A549 (cell line): ENCODE measurements around the gene NELFB. TPM values are rescaled to one million over a fixed set of nuclear protein-coding genes. Genes with fewer than 3 reads are reported as not detected.
A peak's percentile ranks its signal among the peaks of the same experiment; 100 is the strongest.

ENCODE experiments used
- ATAC-seq, 2 experiments: fragments of 200-7000 bp in 1 of 2; fragments of >200 bp in 1 of 2; cut with Nextera tagmentation in 1 of 2; cut with Tn5 transposase in 1 of 2; 3 replicates each; pipeline versions ENCODE4 v1.8.0 to v1.9.1; 2018 to 2020; ENCODE audit warnings: mild to moderate bottlenecking in 1 of 2, moderate library complexity in 1 of 2
- CTCF ChIA-PET: fragments of 300-600 bp; sonication (Branson Sonifier 250); formaldehyde crosslinking; extraction: SDS; loops from one replicate; lab custom pipeline; 2021; ENCODE audit warnings: antibody characterized with exemption, inconsistent platforms; lab: Yijun Ruan, JAX
- POLR2A ChIA-PET: fragments of 350-600 bp; formaldehyde crosslinking; extraction: SDS; loops from one replicate; lab custom pipeline; 2021; ENCODE audit warnings: antibody characterized with exemption, inconsistent platforms; lab: Yijun Ruan, JAX
- DNase-seq, 2 experiments: peaks; one replicate each; pipeline versions ENCODE4 v3.0.0 to v3.0.0-alpha.2; 2011 to 2016; ENCODE audit warnings: low read depth in 1 of 2, low spot score in 1 of 2
- FAIRE-seq: peaks from 2 replicates; lab custom pipeline; 2011; peaks lifted over from hg19 to GRCh38; lab: Jason Lieb, UNC
- H3K27ac ChIP-seq, 2 experiments: fragments of >200 bp; sonication (Bioruptor Twin); formaldehyde crosslinking; 3 replicates each; pipeline ENCODE4 v1.5.1; 2016 to 2017
- H3K4me1 ChIP-seq: fragments of >200 bp; sonication (Bioruptor Twin); formaldehyde crosslinking; 3 replicates; pipeline ENCODE4 v1.6.1; 2016
- H3K4me2 ChIP-seq: fragments of >200 bp; sonication (Bioruptor Twin); formaldehyde crosslinking; 3 replicates; pipeline ENCODE4 v1.6.1; 2016
- H3K4me3 ChIP-seq: fragments of >200 bp; sonication (Bioruptor Twin); formaldehyde crosslinking; 3 replicates; pipeline ENCODE4 v1.5.1; 2016
- H3K9me3 ChIP-seq: fragments of >200 bp; sonication (Bioruptor Twin); formaldehyde crosslinking; 3 replicates; pipeline ENCODE4 v1.6.1; 2016
- ATOH8 ChIP-seq: fragments of 250-450 bp; sonication (Bioruptor Pico); IDR thresholded peaks from 2 replicates; pipeline ENCODE4 v1.5.0; 2020; ENCODE audit warnings: low read depth, mild to moderate bottlenecking, moderate library complexity
- ESRRA ChIP-seq: fragments of 150-350 bp; IDR thresholded peaks from 2 replicates; pipeline ENCODE4 v1.6.1; 2014; ENCODE audit warnings: mild to moderate bottlenecking, low read length, borderline replicate concordance
- FOSL2 ChIP-seq, 2 experiments: fragments of 450-650 bp in 1 of 2; fragments of >200 bp in 1 of 2; sonication (Bioruptor Twin) in 1 of 2; formaldehyde crosslinking; IDR thresholded peaks; 2 replicates each; pipeline versions ENCODE4 v1.5.0 to v1.6.1; 2016 to 2020; ENCODE audit warnings: mild to moderate bottlenecking in 1 of 2, moderate library complexity in 1 of 2
- FOXS1 ChIP-seq: fragments of 250-450 bp; sonication (Bioruptor Pico); IDR thresholded peaks from 2 replicates; pipeline ENCODE4 v1.5.0; 2020; ENCODE audit warnings: mild to moderate bottlenecking, moderate library complexity
- GATA3 ChIP-seq: IDR thresholded peaks from 2 replicates; pipeline ENCODE4 v1.6.1; 2012; ENCODE audit warnings: borderline replicate concordance
- HOXA7 ChIP-seq: fragments of 250-450 bp; sonication (Bioruptor Pico); IDR thresholded peaks from 2 replicates; pipeline ENCODE4 v1.5.0; 2020; ENCODE audit warnings: mild to moderate bottlenecking, moderate library complexity
- MAZ ChIP-seq: fragments of 150-350 bp; IDR thresholded peaks from 2 replicates; pipeline ENCODE4 v1.6.1; 2014; ENCODE audit warnings: antibody characterized with exemption, low read depth, low read length, borderline replicate concordance
- MYC ChIP-seq: IDR thresholded peaks from 2 replicates; pipeline ENCODE4 v1.6.1; 2012; ENCODE audit warnings: mild to moderate bottlenecking, inconsistent platforms, low read length, improper control_type of control experiment, borderline replicate concordance
- NPAS2 ChIP-seq: fragments of 250-450 bp; sonication (Bioruptor Pico); IDR thresholded peaks from 2 replicates; pipeline ENCODE4 v1.8.0; 2022; ENCODE audit warnings: mild to moderate bottlenecking, moderate library complexity, borderline replicate concordance
- NR3C1 ChIP-seq: fragments of >200 bp; sonication (Bioruptor Twin); formaldehyde crosslinking; IDR thresholded peaks from 3 replicates; pipeline ENCODE4 v1.6.1; 2017
- POLR2A ChIP-seq: IDR thresholded peaks from 2 replicates; pipeline ENCODE4 v1.6.1; 2012; ENCODE audit warnings: mild to moderate bottlenecking, low read length
- RAD21 ChIP-seq, 2 experiments: fragments of >200 bp in 1 of 2; sonication (Bioruptor Twin) in 1 of 2; formaldehyde crosslinking in 1 of 2; IDR thresholded peaks in 1 of 2; conservative IDR thresholded peaks in 1 of 2; 2 replicates in 1 of 2; 3 replicates in 1 of 2; pipeline ENCODE4 v1.6.1; 2012 to 2018; ENCODE audit warnings: inconsistent platforms in 1 of 2
- RNF2 ChIP-seq: fragments of 200-600 bp; sonication (generic); IDR thresholded peaks from 2 replicates; pipeline ENCODE4 v1.6.1; 2016; ENCODE audit warnings: low read depth, mild to moderate bottlenecking, antibody characterized with exemption, moderate library complexity, borderline replicate concordance
- SMC3 ChIP-seq: fragments of >200 bp; sonication (Bioruptor Twin); formaldehyde crosslinking; IDR thresholded peaks from 3 replicates; pipeline ENCODE4 v1.6.1; 2018; ENCODE audit warnings: inconsistent platforms
- ZFP36 ChIP-seq: fragments of 450-650 bp; IDR thresholded peaks from 2 replicates; pipeline ENCODE4 v1.6.1; 2014; ENCODE audit warnings: borderline replicate concordance; ENCODE audit not compliant: partially characterized antibody
- ZSCAN20 ChIP-seq: fragments of 250-450 bp; sonication (Bioruptor Pico); IDR thresholded peaks from 2 replicates; pipeline ENCODE4 v1.8.0; 2022; ENCODE audit warnings: mild to moderate bottlenecking, moderate library complexity
- WGBS: methylation state at CpG from one replicate; pipeline ENCODE4 v1.1.6; 2017; ENCODE audit errors: missing lambda C conversion rate; 5-methylcytosine and 5-hydroxymethylcytosine counted together
- polyA plus RNA-seq, 4 experiments: library from polyadenylated mRNA; depleted of rRNA in 3 of 4; stranded (reverse); fragments of >200 nt; fragmentation: RNase III in 1 of 4; extraction: RNeasy Plus Mini Kit Qiagen cat#74134 plus additional on column Dnase treatment in 1 of 4; gene quantifications; 2 replicates in 3 of 4; 3 replicates in 1 of 4; pipeline ENCODE4 v1.2.3, GENCODE V29; 2011 to 2017
- TF ChIP-seq, protein P1 (sequence below): IDR thresholded peaks from 2 replicates; pipeline ENCODE4 v1.6.1; 2012
- TF ChIP-seq, protein P2 (sequence below): fragments of >200 bp; sonication (Bioruptor Twin); formaldehyde crosslinking; IDR thresholded peaks from 3 replicates; pipeline ENCODE4 v1.5.1; 2016

The NELFB gene
- polyA plus RNA-seq, 2 of the 4 experiments (the other 2 are of a cell fraction) = 31.8 to 45.3 TPM

DNA sequence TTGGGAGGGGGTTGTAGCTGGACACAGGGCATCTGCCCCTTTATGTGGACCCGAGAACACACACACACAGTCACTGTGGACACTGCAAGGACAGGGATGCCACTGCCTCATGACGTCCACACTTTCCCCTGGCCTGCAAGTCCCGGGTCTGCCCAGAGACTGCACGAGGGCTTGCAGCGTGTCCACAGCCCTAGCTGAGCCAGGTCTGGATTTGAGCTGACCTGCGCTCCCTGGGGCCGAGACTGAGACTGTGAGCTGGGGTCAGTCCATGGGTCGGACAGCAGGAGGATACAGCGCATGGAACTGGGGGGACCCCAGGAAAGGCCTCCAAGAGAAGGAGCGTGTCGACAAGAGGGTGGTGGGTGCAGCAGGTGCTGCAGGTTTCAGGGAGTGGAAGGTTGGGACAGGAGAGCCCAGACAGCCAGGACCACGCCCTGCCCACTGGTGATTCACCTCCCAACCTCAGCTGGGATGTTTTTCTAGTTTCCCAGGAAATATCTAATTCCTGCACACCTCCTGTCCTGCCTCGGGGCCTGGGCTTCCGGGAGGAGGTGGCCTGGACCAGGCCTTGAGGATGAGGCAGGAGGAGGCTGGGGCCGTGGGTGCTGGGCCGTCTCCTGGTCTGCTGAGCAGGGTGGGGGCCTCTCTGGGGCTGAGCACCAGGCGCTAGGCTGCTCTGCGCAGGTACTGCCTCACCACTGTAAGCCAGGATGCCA, 28.6 kb upstream of the NELFB start:
- H3K4me1 ChIP-seq = peaks cover 68% of the 10 kb centered on the region
- TF ChIP-seq ZFP36 = peak; percentile 55
- 0 out of 2 replicates have a peak, but pooled peaks have one; percentile 9 for TF ChIP-seq POLR2A
- no peak for TF ChIP-seq RNF2
- no peak for TF ChIP-seq FOXS1 (CRISPR knock-in tag)
- no peak for TF ChIP-seq FOSL2 (IDR thresholded peaks at IDR 0.05)
- peak; percentile 16; the same call in 1 of the 2 replicates for TF ChIP-seq FOSL2 (CRISPR knock-in tag; IDR thresholded peaks at IDR 0.05)
- TF ChIP-seq NR3C1 = no peak
- CTCF ChIA-PET = interaction anchor here (0.6 to 10.1 kb wide), 37 partner anchors 10 to 440 kb away, joined by 3 to 113 read pairs (median 6); partner anchors contain the start of genes ANAPC2, LRRC26, MAN1B1 and NDOR1
- no peak for FAIRE-seq
- peak; percentile 2 to 11; a peak in 4 of 6 replicates for ATAC-seq
- H3K4me2 ChIP-seq = peak overlapping the region; percentile 77
- peak in 1 of 2 experiments; percentile 52 for DNase-seq
- peak overlapping the region; percentile 63 to 89 for H3K27ac ChIP-seq
- POLR2A ChIA-PET = interaction anchor here (0.6 to 3.5 kb wide), 4 partner anchors 14 to 66 kb away, joined by 3 to 27 read pairs (median 6); partner anchors contain the start of genes ANAPC2, SSNA1 and TUBB4B
- 69% methylated on average over 14 of the region's 18 CpGs for WGBS
- no peaks in the 10 kb centered on the region for H3K9me3 ChIP-seq
- H3K4me3 ChIP-seq = no peak overlapping the region

- 45% methylated on average over 19 of the region's 25 CpGs for WGBS
- ATAC-seq (peak; percentile 42 to 71), DNase-seq (peak; percentile 78 to 84), FAIRE-seq (no peak)
- CTCF ChIA-PET = interaction anchor here (0.5 to 10.1 kb wide), 42 partner anchors 10 to 441 kb away, joined by 3 to 113 read pairs (median 5); partner anchors contain the start of genes ANAPC2, LRRC26, MAMDC4 and MAN1B1
- Histone ChIP-seq H3K4me1 (peaks cover 66% of the 10 kb centered on the region), H3K4me3 (no peak within 1 kb of the TSS), H3K27ac (peak within 1 kb of the TSS; percentile 63 to 89), H3K9me3 (no peaks in the 10 kb centered on the region), H3K4me2 (peak within 1 kb of the TSS; percentile 77)
- POLR2A ChIA-PET = interaction anchor here (1.5 to 3.5 kb wide), 3 partner anchors 13 to 64 kb away, joined by 3 to 27 read pairs (median 8); partner anchors contain the start of genes ANAPC2, SSNA1 and TUBB4B
- TF ChIP-seq SMC3 (peak; percentile 86), HOXA7 (no peak), NPAS2 (no peak), ATOH8 (no peak), ZSCAN20 (no peak), GATA3 (no peak), ESRRA (no peak), RAD21 (conservative IDR thresholded peaks at IDR 0.05 in 1 of 2, IDR thresholded peaks at IDR 0.05 in 1 of 2) (peak; percentile 92 to 94), ZFP36 (peak; percentile 88), MYC (no peak; the same call in 1 of the 2 replicates), MAZ (no peak), POLR2A (0 out of 2 replicates have a peak, but pooled peaks have one; percentile 1)
- TF ChIP-seq, protein P1, sequence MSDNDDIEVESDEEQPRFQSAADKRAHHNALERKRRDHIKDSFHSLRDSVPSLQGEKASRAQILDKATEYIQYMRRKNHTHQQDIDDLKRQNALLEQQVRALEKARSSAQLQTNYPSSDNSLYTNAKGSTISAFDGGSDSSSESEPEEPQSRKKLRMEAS = no peak; the same call in 1 of the 2 replicates
- TF ChIP-seq, protein P2, sequence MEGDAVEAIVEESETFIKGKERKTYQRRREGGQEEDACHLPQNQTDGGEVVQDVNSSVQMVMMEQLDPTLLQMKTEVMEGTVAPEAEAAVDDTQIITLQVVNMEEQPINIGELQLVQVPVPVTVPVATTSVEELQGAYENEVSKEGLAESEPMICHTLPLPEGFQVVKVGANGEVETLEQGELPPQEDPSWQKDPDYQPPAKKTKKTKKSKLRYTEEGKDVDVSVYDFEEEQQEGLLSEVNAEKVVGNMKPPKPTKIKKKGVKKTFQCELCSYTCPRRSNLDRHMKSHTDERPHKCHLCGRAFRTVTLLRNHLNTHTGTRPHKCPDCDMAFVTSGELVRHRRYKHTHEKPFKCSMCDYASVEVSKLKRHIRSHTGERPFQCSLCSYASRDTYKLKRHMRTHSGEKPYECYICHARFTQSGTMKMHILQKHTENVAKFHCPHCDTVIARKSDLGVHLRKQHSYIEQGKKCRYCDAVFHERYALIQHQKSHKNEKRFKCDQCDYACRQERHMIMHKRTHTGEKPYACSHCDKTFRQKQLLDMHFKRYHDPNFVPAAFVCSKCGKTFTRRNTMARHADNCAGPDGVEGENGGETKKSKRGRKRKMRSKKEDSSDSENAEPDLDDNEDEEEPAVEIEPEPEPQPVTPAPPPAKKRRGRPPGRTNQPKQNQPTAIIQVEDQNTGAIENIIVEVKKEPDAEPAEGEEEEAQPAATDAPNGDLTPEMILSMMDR = peak; percentile 88
Observed at GRCh38 chr9:137227054-137227852, 27.9 kb upstream of the NELFB start, which contains the start of gene RNF224. Gene RNF224, plus strand, starts transcription at chr9:137227502. Its CDS starts 834 bp downstream, at chr9:137228336.
